K562 (cell line): Measurements from ENCODE around the gene ABHD3. TPM values are rescaled to one million over a fixed set of nuclear protein-coding genes. Genes with fewer than 3 reads are reported as not detected.
A peak's percentile ranks its signal among the peaks of the same experiment; 100 is the strongest.

Experiments
- ATF3 ChIP-seq, 2 experiments: fragments of 450-650 bp in 1 of 2; sonication (generic) in 1 of 2; formaldehyde crosslinking in 1 of 2; IDR thresholded peaks in 1 of 2; conservative IDR thresholded peaks in 1 of 2; 2 replicates each; pipeline versions ENCODE4 v1.6.1 to v1.8.1; 2016 to 2023; ENCODE audit warnings: mild to moderate bottlenecking in 2 of 2, moderate library complexity in 2 of 2, inconsistent platforms in 1 of 2, missing genetic modification reagents in 1 of 2
- BMI1 ChIP-seq: fragments of 150-350 bp; IDR thresholded peaks from 2 replicates; pipeline ENCODE4 v1.6.1; 2014; ENCODE audit warnings: low read length
- BRF2 ChIP-seq: IDR thresholded peaks from 3 replicates; pipeline ENCODE4 v1.6.1; 2011; ENCODE audit warnings: borderline replicate concordance, mild to moderate bottlenecking; ENCODE audit not compliant: insufficient read length, insufficient read depth
- CBX3 ChIP-seq, 2 experiments: IDR thresholded peaks; 1 replicate in 1 of 2; 2 replicates in 1 of 2; pipeline ENCODE4 v1.6.1; 2012; ENCODE audit warnings: inconsistent platforms in 2 of 2, low read length in 2 of 2, borderline replicate concordance in 1 of 2, control low read depth in 1 of 2
- CEBPG ChIP-seq, 3 experiments: fragments of 200-800 bp in 1 of 3; sonication (Bioruptor generic) in 1 of 3; sonication (generic) in 1 of 3; formaldehyde crosslinking in 1 of 3; IDR thresholded peaks in 2 of 3; conservative IDR thresholded peaks in 1 of 3; 2 replicates each; pipeline versions ENCODE4 v1.6.1 to v1.8.0; 2016 to 2022; ENCODE audit warnings: missing compliant biosample characterization in 2 of 3, missing genetic modification characterization in 2 of 3, mild to moderate bottlenecking in 1 of 3, missing genetic modification reagents in 1 of 3
- CHD1 ChIP-seq: fragments of 200-600 bp; sonication (generic); IDR thresholded peaks from one replicate; pipeline ENCODE4 v1.6.1; 2012; ENCODE audit warnings: mild to moderate bottlenecking, moderate library complexity, low read length, inconsistent platforms
- DMBX1 ChIP-seq: fragments of 250-450 bp; sonication (Bioruptor Pico); IDR thresholded peaks from 2 replicates; pipeline ENCODE4 v1.8.0; 2022; ENCODE audit warnings: inconsistent platforms, mild to moderate bottlenecking, moderate library complexity, borderline replicate concordance
- GTF2F1 ChIP-seq: IDR thresholded peaks from 2 replicates; pipeline ENCODE4 v1.6.1; 2011; ENCODE audit warnings: low read depth, low read length, improper control_type of control experiment
- HNRNPLL ChIP-seq: fragments of 200-400 bp; formaldehyde crosslinking; IDR thresholded peaks from 2 replicates; pipeline ENCODE4 v1.6.1; 2017; ENCODE audit warnings: low read length, low read depth, mild to moderate bottlenecking; ENCODE audit not compliant: poor library complexity, severe bottlenecking
- IRF1 ChIP-seq: sonication (generic); formaldehyde crosslinking; IDR thresholded peaks from 2 replicates; pipeline ENCODE4 v1.8.0; 2022; ENCODE audit warnings: missing genetic modification reagents, mild to moderate bottlenecking, borderline replicate concordance
- KLF1 ChIP-seq: fragments of 450-650 bp; IDR thresholded peaks from 2 replicates; pipeline ENCODE4 v1.6.1; 2016; ENCODE audit warnings: missing genetic modification characterization, missing compliant biosample characterization
- MIER1 ChIP-seq: fragments of 450-650 bp; IDR thresholded peaks from 2 replicates; pipeline ENCODE4 v1.6.1; 2016; ENCODE audit warnings: antibody characterized with exemption, mild to moderate bottlenecking, low read depth
- MTF1 ChIP-seq: fragments of 250-450 bp; sonication (Bioruptor Pico); IDR thresholded peaks from 2 replicates; pipeline ENCODE4 v1.9.0; 2021; ENCODE audit warnings: moderate library complexity, mild to moderate bottlenecking, inconsistent platforms, borderline replicate concordance
- PPARD ChIP-seq: fragments of 250-450 bp; sonication (Bioruptor Pico); IDR thresholded peaks from 2 replicates; pipeline ENCODE4 v1.8.0; 2022; ENCODE audit warnings: inconsistent platforms, mild to moderate bottlenecking, moderate library complexity
- RNF219 ChIP-seq: fragments of 250-450 bp; sonication (Bioruptor Pico); IDR thresholded peaks from 2 replicates; pipeline ENCODE4 v1.5.0; 2022; ENCODE audit warnings: mild to moderate bottlenecking
- SMAD2 ChIP-seq: fragments of 150-350 bp; IDR thresholded peaks from 2 replicates; pipeline ENCODE4 v1.6.1; 2014; ENCODE audit warnings: low read depth, mild to moderate bottlenecking, low read length
- SMAD3 ChIP-seq: fragments of 450-650 bp; formaldehyde crosslinking; conservative IDR thresholded peaks from 2 replicates; pipeline ENCODE4 v1.4.0; 2020; ENCODE audit warnings: mild to moderate bottlenecking
- ZBTB34 ChIP-seq: fragments of 250-450 bp; sonication (Bioruptor Pico); IDR thresholded peaks from 2 replicates; pipeline ENCODE4 v1.8.0; 2021; ENCODE audit warnings: mild to moderate bottlenecking, moderate library complexity
- ZNF282 ChIP-seq: sonication (generic); formaldehyde crosslinking; IDR thresholded peaks from 2 replicates; pipeline ENCODE4 v1.8.1; 2023; ENCODE audit warnings: missing genetic modification reagents
- ZNF77 ChIP-seq: fragments of 250-450 bp; sonication (Bioruptor Pico); IDR thresholded peaks from 2 replicates; pipeline ENCODE4 v1.5.0; 2020
- polyA plus RNA-seq, 8 experiments: library from polyadenylated mRNA; depleted of rRNA in 4 of 8; stranded (reverse) in 5 of 8; unstranded in 3 of 8; fragments of >200 nt; fragmentation: Nextera tagmentation in 2 of 8; fragmentation: Illumina TruSeq in 1 of 8; extraction: Ambion mirVana in 2 of 8; extraction: Trizol in 1 of 8; gene quantifications; 2 replicates each; pipeline versions ENCODE4 v1.2.1 to v1.2.3, GENCODE V29; 2011 to 2014; ENCODE audit warnings: inconsistent platforms in 1 of 8, missing spikeins in 1 of 8
- total RNA-seq, 7 experiments: library from RNA; depleted of rRNA in 6 of 7; stranded (reverse); fragments of >200 nt in 6 of 7; fragmentation: Illumina TruSeq in 2 of 7; extraction: Trizol in 2 of 7; gene quantifications; 2 replicates each; pipeline versions ENCODE4 v1.2.1 to v1.2.3, GENCODE V29; 2011 to 2021; ENCODE audit warnings: low replicate concordance in 1 of 7

The ABHD3 gene
- total and polyA plus RNA-seq, 9 of the 15 experiments (the other 6 are each of a cell fraction or from before 2014, with no cell fraction given), result 6.3 to 38.8 (median 19.4) TPM

- TF ChIP-seq BRF2 (no peak), KLF1 (tag) (no peak), GTF2F1 (no peak), SMAD3 (CRISPR knock-in tag) (0 out of 2 replicates have a peak, but pooled peaks have one; percentile 16), CBX3 (IDR thresholded peaks at IDR 0.05; ENCODE audit: borderline replicate concordance in 1 of 2, low read length in 2 of 2) (no peak), ZNF77 (CRISPR knock-in tag) (no peak), MTF1 (CRISPR knock-in tag) (no peak), ATF3 (IDR thresholded peaks at IDR 0.05) (peak; percentile 59; the same call in 1 of the 2 replicates), ATF3 (CRISPR knock-in tag; conservative IDR thresholded peaks at IDR 0.05) (no peak), CHD1 (no peak), CEBPG (CRISPR knock-in tag; IDR thresholded peaks at IDR 0.05) (no peak), CEBPG (tag; conservative IDR thresholded peaks at IDR 0.05 in 1 of 2, IDR thresholded peaks at IDR 0.05 in 1 of 2) (no peak), ZNF282 (CRISPR knock-in tag) (no peak), RNF219 (CRISPR knock-in tag) (no peak), DMBX1 (CRISPR knock-in tag) (no peak), IRF1 (CRISPR knock-in tag) (no peak), SMAD2 (no peak), ZBTB34 (CRISPR knock-in tag) (no peak), MIER1 (no peak), HNRNPLL (no peak), PPARD (CRISPR knock-in tag) (no peak), BMI1 (no peak)
These were observed 18.1 kb downstream of the ABHD3 start (continued) for GRCh38 chr18:21686282-21687105.
